GM12872 (cell line): ENCODE results near the gene PRKCZ.
A peak's percentile ranks its signal among the peaks of the same experiment; 100 is the strongest.

ENCODE experiments used
- TF ChIP-seq, protein P1 (sequence below): IDR thresholded peaks from 3 replicates; pipeline ENCODE4 v1.5.1; 2011; ENCODE audit warnings: low read depth, mild to moderate bottlenecking, low read length, moderate library complexity; ENCODE audit not compliant: insufficient read depth

The PRKCZ gene

DNA sequence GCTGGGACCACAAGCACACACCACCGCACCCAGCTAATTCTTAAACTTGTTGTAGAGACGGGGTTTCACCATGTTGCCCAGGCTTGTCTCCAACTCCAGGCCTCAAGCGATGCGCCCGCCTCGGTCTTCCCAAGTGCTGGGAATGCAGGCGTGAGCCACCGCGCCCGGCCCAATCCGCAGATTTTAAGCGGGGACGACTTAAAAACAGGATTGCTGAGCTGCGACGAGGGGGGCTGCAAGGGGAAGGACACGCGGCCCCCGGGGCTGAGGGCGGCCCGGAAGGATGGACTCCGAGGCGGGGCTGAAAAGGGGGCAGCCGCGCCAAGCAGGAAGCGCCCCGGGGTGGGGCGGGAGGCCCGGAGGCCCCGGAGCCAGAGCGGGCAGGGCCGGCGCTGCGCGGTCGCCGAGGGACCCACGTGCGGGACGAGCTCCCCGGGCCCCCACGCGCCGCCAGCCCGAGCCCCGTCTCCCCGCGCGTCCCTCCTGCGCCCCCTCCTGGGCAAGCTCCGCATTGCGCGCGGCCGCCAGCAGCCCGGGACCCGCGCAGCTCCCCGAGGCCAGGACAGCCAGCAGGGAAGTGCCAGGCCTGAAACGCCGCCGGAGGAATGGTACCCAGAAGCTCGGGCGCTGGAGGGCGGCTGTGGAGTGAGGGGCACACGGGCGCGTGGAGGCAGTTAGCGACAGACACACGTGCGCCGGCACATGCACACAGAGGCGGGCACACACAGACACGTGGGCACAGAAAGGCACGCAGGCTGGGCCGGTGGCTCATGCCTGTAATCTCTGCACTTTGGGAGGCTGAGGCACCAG is 5.5 kb upstream of the PRKCZ start:
- TF ChIP-seq, protein P1, sequence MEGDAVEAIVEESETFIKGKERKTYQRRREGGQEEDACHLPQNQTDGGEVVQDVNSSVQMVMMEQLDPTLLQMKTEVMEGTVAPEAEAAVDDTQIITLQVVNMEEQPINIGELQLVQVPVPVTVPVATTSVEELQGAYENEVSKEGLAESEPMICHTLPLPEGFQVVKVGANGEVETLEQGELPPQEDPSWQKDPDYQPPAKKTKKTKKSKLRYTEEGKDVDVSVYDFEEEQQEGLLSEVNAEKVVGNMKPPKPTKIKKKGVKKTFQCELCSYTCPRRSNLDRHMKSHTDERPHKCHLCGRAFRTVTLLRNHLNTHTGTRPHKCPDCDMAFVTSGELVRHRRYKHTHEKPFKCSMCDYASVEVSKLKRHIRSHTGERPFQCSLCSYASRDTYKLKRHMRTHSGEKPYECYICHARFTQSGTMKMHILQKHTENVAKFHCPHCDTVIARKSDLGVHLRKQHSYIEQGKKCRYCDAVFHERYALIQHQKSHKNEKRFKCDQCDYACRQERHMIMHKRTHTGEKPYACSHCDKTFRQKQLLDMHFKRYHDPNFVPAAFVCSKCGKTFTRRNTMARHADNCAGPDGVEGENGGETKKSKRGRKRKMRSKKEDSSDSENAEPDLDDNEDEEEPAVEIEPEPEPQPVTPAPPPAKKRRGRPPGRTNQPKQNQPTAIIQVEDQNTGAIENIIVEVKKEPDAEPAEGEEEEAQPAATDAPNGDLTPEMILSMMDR = peak; percentile 69

GRCh38 chr1:2045468-2046173 is 4.6 kb upstream of the PRKCZ start:
- TF ChIP-seq, protein P1 = no peak

- TF ChIP-seq, protein P1 = peak; percentile 84
Observed at GRCh38 chr1:2046174-2046917, 3.9 kb upstream of the PRKCZ start.

GRCh38 chr1:2046953-2047748 is 3.1 kb upstream of the PRKCZ start:
- TF ChIP-seq, protein P1 = no peak

- TF ChIP-seq, protein P1 = no peak
Observed at GRCh38 chr1:2047749-2048729, 2.2 kb upstream of the PRKCZ start.

DNA sequence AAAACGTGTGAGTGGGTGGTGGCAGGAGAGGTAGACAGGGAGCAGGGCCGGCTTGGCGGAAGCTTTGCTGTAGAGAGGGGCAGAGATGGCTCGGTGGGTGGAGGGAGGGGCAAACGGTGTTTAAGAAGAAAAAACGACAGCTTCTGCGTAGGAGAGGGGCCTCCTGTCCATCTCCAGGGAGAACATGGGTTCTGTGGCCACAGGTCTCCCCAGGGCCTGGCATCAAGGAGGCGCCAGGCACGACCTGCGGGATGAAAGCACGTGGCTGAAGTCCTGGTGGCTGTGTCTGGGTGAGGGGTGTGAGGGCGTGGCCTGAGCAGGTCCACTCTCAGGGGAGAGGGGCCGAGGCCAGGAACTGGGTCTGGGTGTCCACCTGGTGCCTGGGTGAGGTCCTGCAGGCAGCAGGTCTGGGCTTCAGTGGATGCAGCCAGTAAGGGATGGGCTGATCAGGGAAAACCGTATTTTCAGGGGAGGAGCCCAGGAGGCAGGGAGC is 940 bp upstream of the PRKCZ start:
- TF ChIP-seq, protein P1 = peak; percentile 29; the same call in 1 of the 3 replicates
